K562 (cell line): ENCODE results near the gene MEX3A. TPM values are rescaled to one million over a fixed set of nuclear protein-coding genes. Genes with fewer than 3 reads are reported as not detected.

Experiments
- CHD4 ChIP-seq: fragments of 200-600 bp; sonication (generic); IDR thresholded peaks from 3 replicates; pipeline ENCODE4 v1.6.1; 2012; ENCODE audit warnings: low read depth, mild to moderate bottlenecking, mixed read lengths, low read length, inconsistent platforms; ENCODE audit not compliant: insufficient read depth, insufficient replicate concordance, poor library complexity, severe bottlenecking
- CREM ChIP-seq: IDR thresholded peaks from 2 replicates; pipeline ENCODE4 v1.6.1; 2014; ENCODE audit warnings: antibody characterized with exemption, low read depth
- CTBP1 ChIP-seq: fragments of 450-650 bp; IDR thresholded peaks from 2 replicates; pipeline ENCODE4 v1.6.1; 2016; ENCODE audit warnings: borderline replicate concordance
- CTCF ChIP-seq, 3 experiments: IDR thresholded peaks in 2 of 3; conservative IDR thresholded peaks in 1 of 3; 2 replicates each; pipeline ENCODE4 v1.5.1; 2011 to 2012; ENCODE audit warnings: low read length in 3 of 3, mild to moderate bottlenecking in 3 of 3, control low read depth in 2 of 3, improper control_type of control experiment in 1 of 3, inconsistent platforms in 1 of 3, low read depth in 1 of 3, mixed read lengths in 1 of 3, moderate library complexity in 1 of 3; ENCODE audit not compliant: insufficient read depth in 2 of 3
- HCFC1 ChIP-seq: IDR thresholded peaks from 2 replicates; pipeline ENCODE4 v1.6.1; 2012; ENCODE audit warnings: low read depth, low read length, improper control_type of control experiment
- HDAC2 ChIP-seq: fragments of 450-650 bp; IDR thresholded peaks from 2 replicates; pipeline ENCODE4 v1.6.1; 2016; ENCODE audit warnings: mild to moderate bottlenecking
- IFI16 ChIP-seq: fragments of 250-450 bp; sonication (Bioruptor Pico); IDR thresholded peaks from 2 replicates; pipeline ENCODE4 v2.1.2; 2022; ENCODE audit warnings: mild to moderate bottlenecking, inconsistent platforms
- RAD21 ChIP-seq, 2 experiments: fragments of 250-450 bp in 1 of 2; fragments of 450-650 bp in 1 of 2; sonication (Bioruptor Pico) in 1 of 2; formaldehyde crosslinking in 1 of 2; IDR thresholded peaks in 1 of 2; conservative IDR thresholded peaks in 1 of 2; 2 replicates each; pipeline versions ENCODE4 v1.4.0 to v1.8.0; 2020 to 2022; ENCODE audit warnings: mild to moderate bottlenecking in 2 of 2, moderate library complexity in 1 of 2
- RB1 ChIP-seq: fragments of 450-650 bp; IDR thresholded peaks from 2 replicates; pipeline ENCODE4 v1.6.1; 2017; ENCODE audit warnings: low read depth, mild to moderate bottlenecking
- RFX7 ChIP-seq: fragments of 250-450 bp; sonication (Bioruptor Pico); IDR thresholded peaks from 2 replicates; pipeline ENCODE4 v1.5.1; 2021; ENCODE audit warnings: mild to moderate bottlenecking
- SMAD3 ChIP-seq: fragments of 450-650 bp; formaldehyde crosslinking; conservative IDR thresholded peaks from 2 replicates; pipeline ENCODE4 v1.4.0; 2020; ENCODE audit warnings: mild to moderate bottlenecking
- SMAD4 ChIP-seq: fragments of 250-450 bp; sonication (Bioruptor Pico); conservative IDR thresholded peaks from 2 replicates; pipeline ENCODE4 v1.8.0; 2021; ENCODE audit warnings: inconsistent platforms, mild to moderate bottlenecking, moderate library complexity
- ZNF212 ChIP-seq: fragments of 450-650 bp; formaldehyde crosslinking; IDR thresholded peaks from 2 replicates; pipeline ENCODE4 v1.4.0; 2020; ENCODE audit warnings: mild to moderate bottlenecking
- ZNF217 ChIP-seq: sonication (generic); formaldehyde crosslinking; IDR thresholded peaks from 2 replicates; pipeline ENCODE4 v1.8.0; 2022; ENCODE audit warnings: mild to moderate bottlenecking, missing genetic modification reagents
- ZNF609 ChIP-seq: sonication (generic); formaldehyde crosslinking; IDR thresholded peaks from 2 replicates; pipeline ENCODE4 v1.8.1; 2023; ENCODE audit warnings: missing genetic modification reagents, mild to moderate bottlenecking, borderline replicate concordance
- ZNF644 ChIP-seq: fragments of 200-800 bp; sonication (Bioruptor generic); IDR thresholded peaks from 2 replicates; pipeline ENCODE4 v1.6.1; 2016; ENCODE audit warnings: low read depth, missing genetic modification characterization, missing compliant biosample characterization
- polyA plus RNA-seq, 8 experiments: library from polyadenylated mRNA; depleted of rRNA in 4 of 8; stranded (reverse) in 5 of 8; unstranded in 3 of 8; fragments of >200 nt; fragmentation: Nextera tagmentation in 2 of 8; fragmentation: Illumina TruSeq in 1 of 8; extraction: Ambion mirVana in 2 of 8; extraction: Trizol in 1 of 8; gene quantifications; 2 replicates each; pipeline versions ENCODE4 v1.2.1 to v1.2.3, GENCODE V29; 2011 to 2014; ENCODE audit warnings: inconsistent platforms in 1 of 8, missing spikeins in 1 of 8
- total RNA-seq, 7 experiments: library from RNA; depleted of rRNA in 6 of 7; stranded (reverse); fragments of >200 nt in 6 of 7; fragmentation: Illumina TruSeq in 2 of 7; extraction: Trizol in 2 of 7; gene quantifications; 2 replicates each; pipeline versions ENCODE4 v1.2.1 to v1.2.3, GENCODE V29; 2011 to 2021; ENCODE audit warnings: low replicate concordance in 1 of 7
- TF ChIP-seq, protein P1 (sequence below): sonication (generic); formaldehyde crosslinking; IDR thresholded peaks from 2 replicates; pipeline ENCODE4 v1.8.0; 2022; ENCODE audit warnings: mild to moderate bottlenecking, missing genetic modification reagents

MEX3A gene
- total and polyA plus RNA-seq, 9 of the 15 experiments (the other 6 are each of a cell fraction or from before 2014, with no cell fraction given): 0.36 to 13.7 (median 5.2) TPM

GRCh38 chr1:156025876-156026275 lies 56.4 kb downstream of the MEX3A start (continued):
- TF ChIP-seq ZNF609 (CRISPR knock-in tag) (no peak), ZNF217 (CRISPR knock-in tag) (no peak), HCFC1 (peak; percentile 13; the same call in 1 of the 2 replicates), CHD4 (no peak), RFX7 (CRISPR knock-in tag) (no peak), CREM (peak; percentile 43; the same call in 1 of the 2 replicates), CTBP1 (peak; percentile 48; the same call in 1 of the 2 replicates), SMAD4 (peak; percentile 28; the same call in 1 of the 2 replicates), RB1 (peak; percentile 30; the same call in 1 of the 2 replicates), IFI16 (CRISPR knock-in tag) (no peak), ZNF644 (tag) (no peak), HDAC2 (0 out of 2 replicates have a peak, but pooled peaks have one; percentile 11), CTCF (IDR thresholded peaks at IDR 0.05 in 2 of 3, conservative IDR thresholded peaks at IDR 0.05 in 1 of 3; ENCODE audit: insufficient read depth in 2 of 3, low read depth in 1 of 3, low read length in 3 of 3) (peak; percentile 89 to 98 (median 90)), ZNF212 (CRISPR knock-in tag) (no peak), RAD21 (CRISPR knock-in tag; conservative IDR thresholded peaks at IDR 0.05 in 1 of 2, IDR thresholded peaks at IDR 0.05 in 1 of 2) (peak; percentile 36 to 64), SMAD3 (CRISPR knock-in tag) (no peak)
- TF ChIP-seq, protein P1, sequence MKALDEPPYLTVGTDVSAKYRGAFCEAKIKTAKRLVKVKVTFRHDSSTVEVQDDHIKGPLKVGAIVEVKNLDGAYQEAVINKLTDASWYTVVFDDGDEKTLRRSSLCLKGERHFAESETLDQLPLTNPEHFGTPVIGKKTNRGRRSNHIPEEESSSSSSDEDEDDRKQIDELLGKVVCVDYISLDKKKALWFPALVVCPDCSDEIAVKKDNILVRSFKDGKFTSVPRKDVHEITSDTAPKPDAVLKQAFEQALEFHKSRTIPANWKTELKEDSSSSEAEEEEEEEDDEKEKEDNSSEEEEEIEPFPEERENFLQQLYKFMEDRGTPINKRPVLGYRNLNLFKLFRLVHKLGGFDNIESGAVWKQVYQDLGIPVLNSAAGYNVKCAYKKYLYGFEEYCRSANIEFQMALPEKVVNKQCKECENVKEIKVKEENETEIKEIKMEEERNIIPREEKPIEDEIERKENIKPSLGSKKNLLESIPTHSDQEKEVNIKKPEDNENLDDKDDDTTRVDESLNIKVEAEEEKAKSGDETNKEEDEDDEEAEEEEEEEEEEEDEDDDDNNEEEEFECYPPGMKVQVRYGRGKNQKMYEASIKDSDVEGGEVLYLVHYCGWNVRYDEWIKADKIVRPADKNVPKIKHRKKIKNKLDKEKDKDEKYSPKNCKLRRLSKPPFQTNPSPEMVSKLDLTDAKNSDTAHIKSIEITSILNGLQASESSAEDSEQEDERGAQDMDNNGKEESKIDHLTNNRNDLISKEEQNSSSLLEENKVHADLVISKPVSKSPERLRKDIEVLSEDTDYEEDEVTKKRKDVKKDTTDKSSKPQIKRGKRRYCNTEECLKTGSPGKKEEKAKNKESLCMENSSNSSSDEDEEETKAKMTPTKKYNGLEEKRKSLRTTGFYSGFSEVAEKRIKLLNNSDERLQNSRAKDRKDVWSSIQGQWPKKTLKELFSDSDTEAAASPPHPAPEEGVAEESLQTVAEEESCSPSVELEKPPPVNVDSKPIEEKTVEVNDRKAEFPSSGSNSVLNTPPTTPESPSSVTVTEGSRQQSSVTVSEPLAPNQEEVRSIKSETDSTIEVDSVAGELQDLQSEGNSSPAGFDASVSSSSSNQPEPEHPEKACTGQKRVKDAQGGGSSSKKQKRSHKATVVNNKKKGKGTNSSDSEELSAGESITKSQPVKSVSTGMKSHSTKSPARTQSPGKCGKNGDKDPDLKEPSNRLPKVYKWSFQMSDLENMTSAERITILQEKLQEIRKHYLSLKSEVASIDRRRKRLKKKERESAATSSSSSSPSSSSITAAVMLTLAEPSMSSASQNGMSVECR (CRISPR knock-in tag): no peak
